ENCODE results near the gene SLC27A1.

DNA sequence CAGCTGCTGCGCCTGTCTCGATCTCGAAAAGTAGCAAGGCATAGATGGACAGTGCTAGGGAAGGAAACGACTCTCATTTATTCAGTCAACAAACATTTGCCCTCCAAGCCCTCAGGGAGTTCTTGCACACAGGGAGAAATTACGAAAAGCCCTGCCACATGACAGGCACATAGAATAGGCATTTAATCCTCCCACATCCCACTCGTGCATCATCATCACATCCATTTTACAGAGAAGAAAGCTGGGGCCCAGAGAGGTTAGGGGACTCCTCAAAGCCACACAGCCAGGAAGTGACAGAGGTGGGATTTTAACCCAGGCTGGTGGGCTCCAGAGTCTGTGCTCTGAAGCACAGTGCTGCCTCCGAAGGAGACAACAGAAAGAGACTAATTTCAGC is 33.5 kb upstream of the SLC27A1 start:
- TF ChIP-seq ZFP3 (CRISPR knock-in tag; IDR thresholded peaks at IDR 0.05) (no peak), BACH2 (CRISPR knock-in tag; IDR thresholded peaks at IDR 0.05; ENCODE audit: borderline replicate concordance) (no peak), SNAI2 (CRISPR knock-in tag; IDR thresholded peaks at IDR 0.05) (no peak), ARNTL (CRISPR knock-in tag; IDR thresholded peaks at IDR 0.05; ENCODE audit: borderline replicate concordance, low read depth) (no peak), ZNF8 (CRISPR knock-in tag; IDR thresholded peaks at IDR 0.05) (no peak), ISL1 (CRISPR knock-in tag; IDR thresholded peaks at IDR 0.05) (no peak), ZNF565 (CRISPR knock-in tag; conservative IDR thresholded peaks at IDR 0.05; ENCODE audit: low read depth) (no peak), ZFP30 (CRISPR knock-in tag; IDR thresholded peaks at IDR 0.05) (no peak), PPARA (CRISPR knock-in tag; IDR thresholded peaks at IDR 0.05; ENCODE audit: borderline replicate concordance) (no peak), TCF4 (CRISPR knock-in tag; IDR thresholded peaks at IDR 0.05; ENCODE audit: borderline replicate concordance) (no peak), CSDC2 (CRISPR knock-in tag; IDR thresholded peaks at IDR 0.05) (no peak), TOX (CRISPR knock-in tag; IDR thresholded peaks at IDR 0.05; ENCODE audit: borderline replicate concordance) (no peak)
- TF ChIP-seq, protein P1, sequence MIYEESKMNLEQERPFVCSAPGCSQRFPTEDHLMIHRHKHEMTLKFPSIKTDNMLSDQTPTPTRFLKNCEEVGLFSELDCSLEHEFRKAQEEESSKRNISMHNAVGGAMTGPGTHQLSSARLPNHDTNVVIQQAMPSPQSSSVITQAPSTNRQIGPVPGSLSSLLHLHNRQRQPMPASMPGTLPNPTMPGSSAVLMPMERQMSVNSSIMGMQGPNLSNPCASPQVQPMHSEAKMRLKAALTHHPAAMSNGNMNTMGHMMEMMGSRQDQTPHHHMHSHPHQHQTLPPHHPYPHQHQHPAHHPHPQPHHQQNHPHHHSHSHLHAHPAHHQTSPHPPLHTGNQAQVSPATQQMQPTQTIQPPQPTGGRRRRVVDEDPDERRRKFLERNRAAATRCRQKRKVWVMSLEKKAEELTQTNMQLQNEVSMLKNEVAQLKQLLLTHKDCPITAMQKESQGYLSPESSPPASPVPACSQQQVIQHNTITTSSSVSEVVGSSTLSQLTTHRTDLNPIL (CRISPR knock-in tag; IDR thresholded peaks at IDR 0.05; ENCODE audit: low read depth) = no peak
- TF ChIP-seq, protein P2, sequence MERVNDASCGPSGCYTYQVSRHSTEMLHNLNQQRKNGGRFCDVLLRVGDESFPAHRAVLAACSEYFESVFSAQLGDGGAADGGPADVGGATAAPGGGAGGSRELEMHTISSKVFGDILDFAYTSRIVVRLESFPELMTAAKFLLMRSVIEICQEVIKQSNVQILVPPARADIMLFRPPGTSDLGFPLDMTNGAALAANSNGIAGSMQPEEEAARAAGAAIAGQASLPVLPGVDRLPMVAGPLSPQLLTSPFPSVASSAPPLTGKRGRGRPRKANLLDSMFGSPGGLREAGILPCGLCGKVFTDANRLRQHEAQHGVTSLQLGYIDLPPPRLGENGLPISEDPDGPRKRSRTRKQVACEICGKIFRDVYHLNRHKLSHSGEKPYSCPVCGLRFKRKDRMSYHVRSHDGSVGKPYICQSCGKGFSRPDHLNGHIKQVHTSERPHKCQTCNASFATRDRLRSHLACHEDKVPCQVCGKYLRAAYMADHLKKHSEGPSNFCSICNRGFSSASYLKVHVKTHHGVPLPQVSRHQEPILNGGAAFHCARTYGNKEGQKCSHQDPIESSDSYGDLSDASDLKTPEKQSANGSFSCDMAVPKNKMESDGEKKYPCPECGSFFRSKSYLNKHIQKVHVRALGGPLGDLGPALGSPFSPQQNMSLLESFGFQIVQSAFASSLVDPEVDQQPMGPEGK (CRISPR knock-in tag; IDR thresholded peaks at IDR 0.05; ENCODE audit: borderline replicate concordance) = no peak
